HG03378 (cell line): ENCODE measurements around the gene MARK1.
A peak's percentile ranks its signal among the peaks of the same experiment; 100 is the strongest.

Experiments
- ATAC-seq: cut with Tn5 transposase; IDR thresholded peaks from one replicate; pipeline ENCODE4 v1.9.1; 2021; ENCODE audit warnings: mild to moderate bottlenecking, moderate library complexity; ENCODE audit not compliant: unreplicated experiment

The MARK1 gene

DNA sequence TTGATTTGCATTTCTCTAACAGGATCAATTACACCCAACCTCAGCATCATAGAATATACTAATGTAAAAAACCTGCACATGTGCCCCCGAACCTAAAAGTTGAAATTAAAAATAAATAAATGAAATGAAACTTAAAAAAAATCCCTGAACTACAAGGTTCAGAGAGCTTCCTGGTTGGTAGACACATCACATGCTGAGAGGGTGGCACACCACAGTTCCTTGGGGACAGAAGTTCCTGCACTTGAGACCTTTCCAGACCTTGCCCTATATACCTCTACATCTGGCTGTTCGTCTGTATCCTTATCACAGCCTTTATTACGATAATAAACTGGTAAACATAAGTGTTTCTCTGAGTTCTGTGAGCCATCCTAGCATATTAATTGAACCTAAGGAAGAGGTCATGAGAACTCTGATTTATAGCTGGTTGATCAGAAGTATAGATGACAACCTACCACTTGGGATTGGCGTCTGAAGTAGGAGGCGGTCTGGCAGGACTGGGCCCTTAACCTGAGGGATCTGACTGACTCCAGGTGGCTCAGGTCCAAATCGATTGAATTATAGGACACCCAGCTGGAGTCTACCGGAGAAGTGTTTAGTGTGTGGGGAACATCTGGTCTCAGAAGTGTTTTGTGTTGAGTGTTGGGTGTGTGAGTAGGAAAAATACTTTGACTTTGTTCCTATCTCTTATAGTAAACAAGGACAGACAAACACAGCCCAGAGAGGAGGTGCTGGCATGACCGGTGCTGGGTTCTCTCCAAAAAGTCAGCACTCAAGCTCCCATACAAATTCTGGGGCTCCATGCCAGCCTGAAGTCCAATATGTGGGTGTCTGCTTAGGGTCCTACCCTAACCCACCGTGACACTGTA, 181.2 kb downstream of the MARK1 start:
- ATAC-seq = no peak

DNA sequence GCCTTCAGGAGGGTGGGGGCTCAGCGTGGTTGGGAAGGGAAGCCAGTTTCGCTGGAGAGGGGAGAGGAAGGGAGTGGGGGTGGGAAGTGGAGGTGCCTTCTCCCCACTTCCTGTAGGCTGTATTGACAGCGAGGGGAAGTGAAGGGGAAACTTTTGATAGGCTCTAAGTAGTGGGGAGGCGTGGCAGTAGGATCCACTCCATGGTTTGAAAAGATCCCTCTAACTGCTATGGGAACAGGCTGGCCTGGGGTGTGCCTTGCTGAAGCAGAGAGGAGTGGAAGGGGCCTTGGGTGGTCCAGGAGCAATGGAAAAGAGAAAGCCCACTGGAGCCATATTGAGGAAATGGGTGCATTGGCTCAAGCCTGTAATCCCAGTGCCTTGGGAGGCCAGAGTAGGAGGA, 182.4 kb downstream of the MARK1 start:
- ATAC-seq = no peak

DNA sequence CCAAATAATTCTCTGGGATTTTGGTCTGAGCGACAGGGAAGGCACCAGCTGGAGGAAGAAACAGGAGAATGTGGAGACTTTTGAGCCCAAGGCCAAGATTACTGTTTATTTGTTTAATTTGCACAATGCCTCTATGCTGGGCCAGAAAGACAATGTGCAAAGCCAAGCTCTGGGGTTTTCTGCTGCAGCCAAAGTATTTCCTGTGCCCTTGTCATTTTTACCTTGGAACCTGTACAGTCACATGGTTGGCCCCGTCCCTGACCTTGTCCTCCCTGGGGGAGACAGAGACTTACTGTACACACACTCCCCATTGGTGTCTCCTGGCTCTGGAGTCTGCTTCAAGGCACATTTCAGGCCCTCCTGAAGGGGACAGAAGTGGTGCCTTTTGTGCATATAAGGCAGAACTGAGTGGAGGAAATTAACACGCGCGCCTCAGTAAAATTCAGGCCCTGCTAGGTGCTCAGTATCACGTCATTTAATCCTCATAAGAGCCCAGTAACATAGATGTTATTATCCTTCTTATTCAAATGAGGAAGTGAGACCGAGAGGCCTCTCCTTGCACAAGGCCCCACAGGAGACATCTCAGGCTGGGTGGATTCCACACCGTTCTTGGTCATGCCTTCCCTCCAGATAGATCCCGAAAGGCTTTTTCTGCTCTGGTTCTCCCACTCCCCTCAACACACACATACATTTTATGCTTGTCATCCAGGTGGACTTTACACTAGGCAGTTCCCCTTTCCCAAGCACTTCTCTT, 183.3 kb downstream of the MARK1 start:
- ATAC-seq = peak; percentile 85
